Right lobe of liver (tissue), 6 donors: ENCODE results near the gene IFT52. TPM values are rescaled to one million over a fixed set of nuclear protein-coding genes. Genes with fewer than 3 reads are reported as not detected.
"Not testable (repeated sequence)": the region's sequence is repeated elsewhere in the genome, so short reads cannot be mapped to it uniquely, and the experiment has no call there.

Experiments used
- ATAC-seq, 4 donors: fragments of 200-7000 bp; cut with Tn5 transposase; one replicate each; pipeline ENCODE4 v1.9.1; 2020; ENCODE audit warnings: mild to moderate bottlenecking in 4 of 4, moderate library complexity in 4 of 4
- DNase-seq, 3 donors: peaks; one replicate each; pipeline ENCODE4 v3.0.0-alpha.2; 2020
- H3K27ac ChIP-seq, 3 donors: fragments of 200-600 bp; one replicate each; pipeline ENCODE4 v1.8.0; 2022
- H3K27me3 ChIP-seq, 2 donors: fragments of 200-600 bp; one replicate each; pipeline ENCODE4 v1.8.0; 2022
- H3K36me3 ChIP-seq, 4 donors: fragments of 200-600 bp; sonication (generic) in 1 of 4; one replicate each; pipeline versions ENCODE4 v1.5.1 to v1.8.0; 2017 to 2022; ENCODE audit warnings: control low read depth in 1 of 4
- H3K4me1 ChIP-seq, 4 donors: fragments of 200-600 bp; sonication (generic) in 1 of 4; one replicate each; pipeline versions ENCODE4 v1.5.1 to v1.8.0; 2017 to 2022; ENCODE audit warnings: control low read depth in 1 of 4
- H3K4me3 ChIP-seq, 3 donors: fragments of 200-600 bp; one replicate each; pipeline ENCODE4 v1.8.0; 2022
- H3K9me3 ChIP-seq, 4 donors: fragments of 200-600 bp; sonication (generic) in 1 of 4; one replicate each; pipeline versions ENCODE4 v1.5.1 to v1.8.0; 2017 to 2022; ENCODE audit warnings: control low read depth in 1 of 4
- POLR2A ChIP-seq: fragments of 450-650 bp; IDR thresholded peaks from one replicate; pipeline ENCODE4 v1.6.1; 2017; ENCODE audit warnings: antibody characterized with exemption, mild to moderate bottlenecking
- WGBS: methylation state at CpG from one replicate; pipeline ENCODE4 v1.1.6; 2018; ENCODE audit warnings: low coverage, low lambda C conversion rate; ENCODE audit not compliant: insufficient coverage; ENCODE audit errors: missing lambda C conversion rate; 5-methylcytosine and 5-hydroxymethylcytosine counted together
- intact Hi-C, 2 donors: fragments of 100-400 bp; cut with DNase I; formaldehyde crosslinking; loops; one replicate each; pipeline versions ENCODE4 v1.11.2 to v1.14.1; 2022
- total RNA-seq, 6 experiments: library from RNA; depleted of rRNA in 2 of 6; stranded (reverse); fragments of >200 nt in 2 of 6; fragmentation: NEBNext Ultra II Directional in 3 of 6; extraction: Animal tissue kit (Norgen Biotek cat#: 25700) in 3 of 6; gene quantifications; one replicate each; pipeline versions ENCODE4 v1.1.0 to v1.2.4, GENCODE V29; 2016 to 2023
- TF ChIP-seq, protein P1 (sequence below), 4 donors: fragments of 200-600 bp in 3 of 4; fragments of 450-650 bp in 1 of 4; IDR thresholded peaks; one replicate each; pipeline versions ENCODE4 v1.5.1 to v1.8.0; 2016 to 2022; ENCODE audit warnings: antibody characterized with exemption in 4 of 4, mild to moderate bottlenecking in 2 of 4
- donor health status: DM: no; HTN: yes; CAD: no.
- donor health status: DM: no; HTN: no; CAD: no.
- donor health status: DM: no; HTN: no; CAD: no.
- donor health status: DM: no; HTN: yes; CAD: no.
- donor health status: DM: no; HTN: yes; CAD: no.

IFT52 gene
- total RNA-seq, 6 experiments from 2014 or later = 3.4 to 6.0 (median 4.1) TPM

DNA sequence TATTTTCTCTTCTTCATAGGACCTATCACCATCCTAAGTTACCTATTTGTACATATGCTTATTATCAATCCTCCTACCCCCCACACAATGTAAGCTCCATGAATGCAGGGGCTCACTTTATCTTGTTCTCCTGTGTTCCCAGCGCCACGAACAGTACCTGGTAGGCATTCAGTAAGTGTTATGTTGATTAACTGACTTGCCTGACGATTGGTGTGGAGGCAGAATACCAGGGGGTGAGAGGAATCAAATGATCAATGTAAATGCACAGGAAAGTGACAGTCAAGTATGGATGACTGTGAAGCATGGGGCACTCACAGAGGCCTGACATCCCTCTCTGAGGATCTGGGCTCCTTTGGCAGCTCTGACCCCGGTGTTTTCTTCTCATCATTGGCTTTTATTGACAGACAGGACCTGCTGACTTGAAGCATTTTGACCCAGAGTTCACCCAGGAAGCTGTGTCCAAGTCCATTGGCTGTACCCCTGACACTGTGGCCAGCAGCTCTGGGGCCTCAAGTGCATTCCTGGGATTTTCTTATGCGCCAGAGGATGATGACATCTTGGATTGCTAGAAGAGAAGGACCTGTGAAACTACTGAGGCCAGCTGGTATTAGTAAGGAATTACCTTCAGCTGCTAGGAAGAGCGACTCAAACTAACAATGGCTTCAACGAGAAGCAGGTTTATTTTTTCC, 6.1 kb upstream of the IFT52 start:
- DNase-seq = no peak
- intact Hi-C loops = no loop called here
- 60% methylated on average over 5 of the region's 7 CpGs for whole genome bisulfite sequencing
- no peak overlapping the region for H3K27ac ChIP-seq
- peak in 2 of 4 donors; percentile 14 to 48 for ATAC-seq
- no peaks in the 10 kb centered on the region for H3K9me3 ChIP-seq
- H3K4me3 ChIP-seq = no peak overlapping the region
- H3K4me1 ChIP-seq = peaks cover 0 to 34% (median 4%) of the 10 kb centered on the region in 4 donors
- no peaks in the 10 kb centered on the region for H3K27me3 ChIP-seq
- TF ChIP-seq, protein P1, sequence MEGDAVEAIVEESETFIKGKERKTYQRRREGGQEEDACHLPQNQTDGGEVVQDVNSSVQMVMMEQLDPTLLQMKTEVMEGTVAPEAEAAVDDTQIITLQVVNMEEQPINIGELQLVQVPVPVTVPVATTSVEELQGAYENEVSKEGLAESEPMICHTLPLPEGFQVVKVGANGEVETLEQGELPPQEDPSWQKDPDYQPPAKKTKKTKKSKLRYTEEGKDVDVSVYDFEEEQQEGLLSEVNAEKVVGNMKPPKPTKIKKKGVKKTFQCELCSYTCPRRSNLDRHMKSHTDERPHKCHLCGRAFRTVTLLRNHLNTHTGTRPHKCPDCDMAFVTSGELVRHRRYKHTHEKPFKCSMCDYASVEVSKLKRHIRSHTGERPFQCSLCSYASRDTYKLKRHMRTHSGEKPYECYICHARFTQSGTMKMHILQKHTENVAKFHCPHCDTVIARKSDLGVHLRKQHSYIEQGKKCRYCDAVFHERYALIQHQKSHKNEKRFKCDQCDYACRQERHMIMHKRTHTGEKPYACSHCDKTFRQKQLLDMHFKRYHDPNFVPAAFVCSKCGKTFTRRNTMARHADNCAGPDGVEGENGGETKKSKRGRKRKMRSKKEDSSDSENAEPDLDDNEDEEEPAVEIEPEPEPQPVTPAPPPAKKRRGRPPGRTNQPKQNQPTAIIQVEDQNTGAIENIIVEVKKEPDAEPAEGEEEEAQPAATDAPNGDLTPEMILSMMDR (IDR thresholded peaks at IDR 0.05) = no peak
- no peak for TF ChIP-seq POLR2A
- H3K36me3 ChIP-seq = peaks cover 0 to 68% (median 15%) of the 10 kb centered on the region in 4 donors

DNA sequence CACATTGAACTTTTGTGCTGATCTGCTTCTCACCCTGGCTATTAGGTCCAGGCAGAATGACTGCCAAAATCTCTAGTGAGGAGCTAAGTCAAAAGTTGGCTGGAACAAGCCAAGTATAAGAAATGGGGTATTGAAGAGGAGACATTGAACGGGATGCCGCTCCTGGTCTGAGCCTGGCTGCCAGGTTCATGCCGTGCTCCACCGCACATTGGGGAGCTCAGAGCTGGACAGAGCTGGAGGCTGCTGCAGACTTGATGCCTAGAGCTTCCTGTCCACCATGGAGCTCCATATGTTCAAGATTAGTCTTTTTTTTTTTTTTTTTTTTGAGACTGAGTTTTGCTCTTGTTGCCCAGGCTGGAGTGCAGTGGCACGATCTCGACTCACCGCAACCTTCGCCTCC, 4.1 kb upstream of the IFT52 start:
- TF ChIP-seq, protein P1 (IDR thresholded peaks at IDR 0.05) = no peak
- no peak for TF ChIP-seq POLR2A
- intact Hi-C loops = no loop called here
- Histone ChIP-seq H3K27ac (no peak overlapping the region), H3K4me1 (peaks cover 0 to 47% (median 4%) of the 10 kb centered on the region in 4 donors), H3K27me3 (no peaks in the 10 kb centered on the region), H3K36me3 (peaks cover 0 to 51% (median 9%) of the 10 kb centered on the region in 4 donors), H3K4me3 (no peak overlapping the region), H3K9me3 (no peaks in the 10 kb centered on the region)
- DNase-seq = no peak
- no peak for ATAC-seq
- 86% methylated on average over 7 of the region's 8 CpGs for WGBS

DNA sequence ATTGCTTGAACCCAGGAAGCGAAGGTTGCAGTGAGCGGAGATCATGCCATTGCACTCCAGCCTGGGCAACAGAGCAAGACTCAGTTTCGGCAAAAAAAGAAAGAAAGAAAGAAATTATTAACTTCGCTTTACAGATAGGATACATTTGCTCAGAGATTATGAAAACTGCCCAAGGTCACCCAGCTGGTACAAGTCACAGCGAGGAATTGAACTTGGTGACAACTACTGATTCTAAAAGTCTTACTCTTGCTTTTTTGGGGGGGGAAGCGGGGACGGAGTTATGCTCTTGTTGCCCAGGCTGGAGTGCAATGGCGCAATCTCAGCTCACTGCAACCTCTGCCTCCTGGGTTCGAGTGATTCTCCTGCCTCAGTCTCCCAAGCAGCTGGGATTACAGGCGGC, 2.2 kb upstream of the IFT52 start:
- peaks cover 0 to 50% (median 2%) of the 10 kb centered on the region in 4 donors for H3K4me1 ChIP-seq
- H3K9me3 ChIP-seq, DNase-seq, H3K27ac ChIP-seq, H3K27me3 ChIP-seq, ATAC-seq, intact Hi-C loops, H3K4me3 ChIP-seq: not testable (repeated sequence)
- WGBS = 69% methylated on average over 7 of the region's 10 CpGs
- peaks cover 0 to 33% (median 9%) of the 10 kb centered on the region in 4 donors for H3K36me3 ChIP-seq

DNA sequence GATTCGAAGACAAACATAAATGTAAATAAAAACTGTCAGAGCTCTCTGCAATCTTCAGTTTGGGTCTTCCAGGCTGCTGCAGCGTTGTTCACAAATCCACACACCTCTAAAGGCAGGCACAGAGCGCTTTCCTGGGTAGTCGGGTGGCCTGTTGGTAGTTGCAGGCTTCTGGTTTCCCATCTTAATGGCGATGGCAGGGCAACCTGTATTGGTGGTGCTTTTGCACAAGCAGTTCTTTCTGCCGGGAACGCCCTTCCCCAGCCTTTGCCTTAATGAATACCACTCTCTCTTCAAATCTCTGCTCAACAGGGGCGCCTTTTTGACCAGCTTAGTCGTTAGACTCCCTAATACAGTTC, 723 bp upstream of the IFT52 start:
- TF ChIP-seq POLR2A = no peak
- TF ChIP-seq, protein P1 (IDR thresholded peaks at IDR 0.05) = no peak
- WGBS = 23% methylated on average over 6 of the region's 9 CpGs
- peaks cover 0 to 38% (median 0%) of the 10 kb centered on the region in 4 donors for H3K4me1 ChIP-seq
- no peaks in the 10 kb centered on the region for H3K27me3 ChIP-seq
- ATAC-seq = peak; percentile 9 to 28 (median 11)
- H3K36me3 ChIP-seq = peaks cover 0 to 23% (median 4%) of the 10 kb centered on the region in 4 donors
- H3K27ac ChIP-seq = peak overlapping the region; percentile 75 to 80 (median 79)
- peak in 1 of 3 donors; percentile 50 for DNase-seq
- H3K9me3 ChIP-seq = no peaks in the 10 kb centered on the region
- peak overlapping the region; percentile 64 to 82 (median 68) for H3K4me3 ChIP-seq
- intact Hi-C loops = no loop called here

DNA sequence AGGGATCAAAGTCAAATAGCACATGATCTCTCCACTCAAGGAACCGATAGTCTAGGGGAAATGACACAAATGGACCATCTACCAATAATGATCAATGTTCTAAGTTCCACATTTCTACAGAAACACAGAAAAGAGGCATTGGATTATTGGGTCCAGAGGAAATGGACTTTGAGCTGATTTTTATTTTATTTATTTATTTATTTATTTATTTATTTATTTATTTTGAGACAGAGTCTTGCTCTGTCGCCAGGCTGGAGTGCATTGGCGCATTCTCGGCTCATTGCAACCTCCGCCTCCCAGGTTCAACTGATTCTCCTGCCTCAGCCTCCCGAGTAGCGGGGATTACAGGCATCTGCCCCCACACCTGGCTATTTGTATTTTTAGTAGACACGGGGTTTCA, 11.2 kb downstream of the IFT52 start:
- peaks cover 0 to 28% (median 9%) of the 10 kb centered on the region in 4 donors for H3K36me3 ChIP-seq
- H3K27me3 ChIP-seq, intact Hi-C loops, H3K27ac ChIP-seq, H3K4me3 ChIP-seq, H3K9me3 ChIP-seq, DNase-seq, ATAC-seq, H3K4me1 ChIP-seq: not testable (repeated sequence)
- WGBS = 77% methylated on average over 3 of the region's 8 CpGs
